A549 (cell line): ENCODE results near the gene TSR3. TPM values are rescaled to one million over a fixed set of nuclear protein-coding genes. Genes with fewer than 3 reads are reported as not detected.

ENCODE experiments used
- ATAC-seq, 2 experiments: fragments of 200-7000 bp in 1 of 2; fragments of >200 bp in 1 of 2; cut with Nextera tagmentation in 1 of 2; cut with Tn5 transposase in 1 of 2; 3 replicates each; pipeline versions ENCODE4 v1.8.0 to v1.9.1; 2018 to 2020; ENCODE audit warnings: mild to moderate bottlenecking in 1 of 2, moderate library complexity in 1 of 2
- CTCF ChIA-PET: fragments of 300-600 bp; sonication (Branson Sonifier 250); formaldehyde crosslinking; extraction: SDS; loops from one replicate; lab custom pipeline; 2021; ENCODE audit warnings: antibody characterized with exemption, inconsistent platforms; lab: Yijun Ruan, JAX
- POLR2A ChIA-PET: fragments of 350-600 bp; formaldehyde crosslinking; extraction: SDS; loops from one replicate; lab custom pipeline; 2021; ENCODE audit warnings: antibody characterized with exemption, inconsistent platforms; lab: Yijun Ruan, JAX
- DNase-seq, 2 experiments: peaks; one replicate each; pipeline versions ENCODE4 v3.0.0 to v3.0.0-alpha.2; 2011 to 2016; ENCODE audit warnings: low read depth in 1 of 2, low spot score in 1 of 2
- FAIRE-seq: peaks from 2 replicates; lab custom pipeline; 2011; peaks lifted over from hg19 to GRCh38; lab: Jason Lieb, UNC
- H3K27ac ChIP-seq, 2 experiments: fragments of >200 bp; sonication (Bioruptor Twin); formaldehyde crosslinking; 3 replicates each; pipeline ENCODE4 v1.5.1; 2016 to 2017
- H3K4me1 ChIP-seq: fragments of >200 bp; sonication (Bioruptor Twin); formaldehyde crosslinking; 3 replicates; pipeline ENCODE4 v1.6.1; 2016
- H3K4me2 ChIP-seq: fragments of >200 bp; sonication (Bioruptor Twin); formaldehyde crosslinking; 3 replicates; pipeline ENCODE4 v1.6.1; 2016
- H3K4me3 ChIP-seq: fragments of >200 bp; sonication (Bioruptor Twin); formaldehyde crosslinking; 3 replicates; pipeline ENCODE4 v1.5.1; 2016
- H3K9me3 ChIP-seq: fragments of >200 bp; sonication (Bioruptor Twin); formaldehyde crosslinking; 3 replicates; pipeline ENCODE4 v1.6.1; 2016
- CBX2 ChIP-seq: fragments of 200-600 bp; sonication (generic); IDR thresholded peaks from 2 replicates; pipeline ENCODE4 v1.6.1; 2016; ENCODE audit warnings: low read depth, mild to moderate bottlenecking, borderline replicate concordance
- CBX8 ChIP-seq: fragments of 200-600 bp; sonication (generic); IDR thresholded peaks from 2 replicates; pipeline ENCODE4 v1.6.1; 2016
- EHF ChIP-seq: fragments of 250-450 bp; sonication (Bioruptor Pico); IDR thresholded peaks from 2 replicates; pipeline ENCODE4 v1.5.0; 2020; ENCODE audit warnings: mild to moderate bottlenecking
- EHMT2 ChIP-seq: fragments of 200-600 bp; sonication (generic); IDR thresholded peaks from 2 replicates; pipeline ENCODE4 v1.6.1; 2016; ENCODE audit warnings: antibody characterized with exemption, low read depth, mild to moderate bottlenecking, moderate library complexity
- EP300 ChIP-seq, 2 experiments: fragments of >200 bp; sonication (Bioruptor Twin); formaldehyde crosslinking; IDR thresholded peaks; 2 replicates in 1 of 2; 3 replicates in 1 of 2; pipeline ENCODE4 v1.6.1; 2016 to 2017
- ESRRA ChIP-seq: fragments of 150-350 bp; IDR thresholded peaks from 2 replicates; pipeline ENCODE4 v1.6.1; 2014; ENCODE audit warnings: mild to moderate bottlenecking, low read length, borderline replicate concordance
- FOSL2 ChIP-seq, 2 experiments: fragments of 450-650 bp in 1 of 2; fragments of >200 bp in 1 of 2; sonication (Bioruptor Twin) in 1 of 2; formaldehyde crosslinking; IDR thresholded peaks; 2 replicates each; pipeline versions ENCODE4 v1.5.0 to v1.6.1; 2016 to 2020; ENCODE audit warnings: mild to moderate bottlenecking in 1 of 2, moderate library complexity in 1 of 2
- FOXS1 ChIP-seq: fragments of 250-450 bp; sonication (Bioruptor Pico); IDR thresholded peaks from 2 replicates; pipeline ENCODE4 v1.5.0; 2020; ENCODE audit warnings: mild to moderate bottlenecking, moderate library complexity
- GATA3 ChIP-seq: IDR thresholded peaks from 2 replicates; pipeline ENCODE4 v1.6.1; 2012; ENCODE audit warnings: borderline replicate concordance
- HDAC2 ChIP-seq: fragments of 200-600 bp; sonication (generic); IDR thresholded peaks from 2 replicates; pipeline ENCODE4 v1.6.1; 2016
- HEYL ChIP-seq: fragments of 250-450 bp; sonication (Bioruptor Pico); IDR thresholded peaks from 2 replicates; pipeline ENCODE4 v1.8.0; 2021; ENCODE audit warnings: mild to moderate bottlenecking, moderate library complexity
- HOXA7 ChIP-seq: fragments of 250-450 bp; sonication (Bioruptor Pico); IDR thresholded peaks from 2 replicates; pipeline ENCODE4 v1.5.0; 2020; ENCODE audit warnings: mild to moderate bottlenecking, moderate library complexity
- HOXB13 ChIP-seq: fragments of 250-450 bp; sonication (Bioruptor Pico); IDR thresholded peaks from 2 replicates; pipeline ENCODE4 v1.5.0; 2020; ENCODE audit warnings: low read depth, mild to moderate bottlenecking, moderate library complexity
- HOXB5 ChIP-seq: fragments of 250-450 bp; sonication (Bioruptor Pico); IDR thresholded peaks from 2 replicates; pipeline ENCODE4 v1.5.0; 2020; ENCODE audit warnings: mild to moderate bottlenecking, moderate library complexity
- JUNB ChIP-seq: fragments of >200 bp; sonication (Bioruptor Twin); formaldehyde crosslinking; IDR thresholded peaks from 2 replicates; pipeline ENCODE4 v1.6.1; 2016
- KDM5A ChIP-seq: fragments of 200-600 bp; sonication (generic); IDR thresholded peaks from 2 replicates; pipeline ENCODE4 v1.6.1; 2016; ENCODE audit warnings: antibody characterized with exemption, mild to moderate bottlenecking
- MAFK ChIP-seq: fragments of 450-650 bp; IDR thresholded peaks from 2 replicates; pipeline ENCODE4 v1.6.1; 2014; ENCODE audit not compliant: partially characterized antibody
- MYC ChIP-seq: IDR thresholded peaks from 2 replicates; pipeline ENCODE4 v1.6.1; 2012; ENCODE audit warnings: mild to moderate bottlenecking, inconsistent platforms, low read length, improper control_type of control experiment, borderline replicate concordance
- NFE2L2 ChIP-seq: fragments of 150-350 bp; conservative IDR thresholded peaks from 2 replicates; pipeline ENCODE4 v1.6.1; 2014; ENCODE audit warnings: low read length
- NPAS2 ChIP-seq: fragments of 250-450 bp; sonication (Bioruptor Pico); IDR thresholded peaks from 2 replicates; pipeline ENCODE4 v1.8.0; 2022; ENCODE audit warnings: mild to moderate bottlenecking, moderate library complexity, borderline replicate concordance
- PHF8 ChIP-seq: fragments of 200-600 bp; sonication (generic); IDR thresholded peaks from 2 replicates; pipeline ENCODE4 v1.6.1; 2016; ENCODE audit warnings: low read depth, mild to moderate bottlenecking, antibody characterized with exemption, moderate library complexity, borderline replicate concordance
- POLR2AphosphoS2 ChIP-seq: conservative IDR thresholded peaks from 2 replicates; pipeline ENCODE4 v1.6.1; 2012; ENCODE audit warnings: low read length, improper control_type of control experiment, inconsistent platforms
- RAD21 ChIP-seq, 2 experiments: fragments of >200 bp in 1 of 2; sonication (Bioruptor Twin) in 1 of 2; formaldehyde crosslinking in 1 of 2; IDR thresholded peaks in 1 of 2; conservative IDR thresholded peaks in 1 of 2; 2 replicates in 1 of 2; 3 replicates in 1 of 2; pipeline ENCODE4 v1.6.1; 2012 to 2018; ENCODE audit warnings: inconsistent platforms in 1 of 2
- REST ChIP-seq: fragments of 200-600 bp; sonication (generic); IDR thresholded peaks from 2 replicates; pipeline ENCODE4 v1.6.1; 2016; ENCODE audit warnings: antibody characterized with exemption, mild to moderate bottlenecking, moderate library complexity
- SREBF2 ChIP-seq: fragments of 450-650 bp; IDR thresholded peaks from 2 replicates; pipeline ENCODE4 v1.6.1; 2014; ENCODE audit warnings: mild to moderate bottlenecking, moderate library complexity
- USF2 ChIP-seq: fragments of 450-650 bp; IDR thresholded peaks from 2 replicates; pipeline ENCODE4 v1.6.1; 2014; ENCODE audit warnings: antibody characterized with exemption
- ZNF302 ChIP-seq: fragments of 250-450 bp; sonication (Bioruptor Pico); IDR thresholded peaks from 2 replicates; pipeline ENCODE4 v1.9.0; 2021; ENCODE audit warnings: inconsistent platforms, mild to moderate bottlenecking, moderate library complexity
- ZSCAN20 ChIP-seq: fragments of 250-450 bp; sonication (Bioruptor Pico); IDR thresholded peaks from 2 replicates; pipeline ENCODE4 v1.8.0; 2022; ENCODE audit warnings: mild to moderate bottlenecking, moderate library complexity
- WGBS: methylation state at CpG from one replicate; pipeline ENCODE4 v1.1.6; 2017; ENCODE audit errors: missing lambda C conversion rate; 5-methylcytosine and 5-hydroxymethylcytosine counted together
- polyA plus RNA-seq, 4 experiments: library from polyadenylated mRNA; depleted of rRNA in 3 of 4; stranded (reverse); fragments of >200 nt; fragmentation: RNase III in 1 of 4; extraction: RNeasy Plus Mini Kit Qiagen cat#74134 plus additional on column Dnase treatment in 1 of 4; gene quantifications; 2 replicates in 3 of 4; 3 replicates in 1 of 4; pipeline ENCODE4 v1.2.3, GENCODE V29; 2011 to 2017
- TF ChIP-seq, protein P1 (sequence below): fragments of >200 bp; sonication (Bioruptor Twin); formaldehyde crosslinking; IDR thresholded peaks from 3 replicates; pipeline ENCODE4 v1.6.1; 2016
- TF ChIP-seq, protein P2 (sequence below): fragments of >200 bp; sonication (Bioruptor Twin); formaldehyde crosslinking; IDR thresholded peaks from 2 replicates; pipeline ENCODE4 v1.6.1; 2016

Gene TSR3
- polyA plus RNA-seq, 2 of the 4 experiments (the other 2 are of a cell fraction), result 32.6 to 52.3 TPM

- ChIA-PET CTCF (interaction anchor here (0.9 to 3.0 kb wide), 3 partner anchors 12 to 19 kb away, joined by 4 to 17 read pairs (median 6); no protein-coding TSS in a partner anchor), POLR2A (no interaction called here)
- no peaks in the 10 kb centered on the region for H3K9me3 ChIP-seq
- no peak overlapping the region for H3K27ac ChIP-seq
- no peak overlapping the region for H3K4me3 ChIP-seq
- no peak for TF ChIP-seq JUNB
- TF ChIP-seq NPAS2 (CRISPR knock-in tag), result no peak
- TF ChIP-seq NFE2L2, result no peak
- no peak for TF ChIP-seq MAFK
- no peak for TF ChIP-seq GATA3
- TF ChIP-seq HEYL, result no peak
- TF ChIP-seq KDM5A, result no peak
- TF ChIP-seq HOXB13, result no peak
- no peak for TF ChIP-seq EHMT2
- TF ChIP-seq HOXB5 (CRISPR knock-in tag), result no peak
- TF ChIP-seq ZSCAN20 (CRISPR knock-in tag), result no peak
- TF ChIP-seq MYC, result no peak
- no peak for TF ChIP-seq EHF
- TF ChIP-seq ESRRA, result no peak
- no peak for TF ChIP-seq HDAC2
- no peak for TF ChIP-seq ZNF302 (CRISPR knock-in tag)
- no peak for TF ChIP-seq POLR2AphosphoS2
- TF ChIP-seq, protein P1, sequence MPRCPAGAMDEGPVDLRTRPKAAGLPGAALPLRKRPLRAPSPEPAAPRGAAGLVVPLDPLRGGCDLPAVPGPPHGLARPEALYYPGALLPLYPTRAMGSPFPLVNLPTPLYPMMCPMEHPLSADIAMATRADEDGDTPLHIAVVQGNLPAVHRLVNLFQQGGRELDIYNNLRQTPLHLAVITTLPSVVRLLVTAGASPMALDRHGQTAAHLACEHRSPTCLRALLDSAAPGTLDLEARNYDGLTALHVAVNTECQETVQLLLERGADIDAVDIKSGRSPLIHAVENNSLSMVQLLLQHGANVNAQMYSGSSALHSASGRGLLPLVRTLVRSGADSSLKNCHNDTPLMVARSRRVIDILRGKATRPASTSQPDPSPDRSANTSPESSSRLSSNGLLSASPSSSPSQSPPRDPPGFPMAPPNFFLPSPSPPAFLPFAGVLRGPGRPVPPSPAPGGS, result no peak
- no peak for TF ChIP-seq FOSL2 (IDR thresholded peaks at IDR 0.05)
- no peak for TF ChIP-seq FOSL2 (CRISPR knock-in tag; IDR thresholded peaks at IDR 0.05)
- H3K4me1 ChIP-seq, result no peaks in the 10 kb centered on the region
- DNase-seq, result no peak
- no peak overlapping the region for H3K4me2 ChIP-seq
- no peak for FAIRE-seq
- no peak for ATAC-seq
- WGBS, result 87% methylated on average over 9 of the region's 9 CpGs
These were observed 33.5 kb downstream of the TSR3 start for GRCh38 chr16:1318268-1318545.

GRCh38 chr16:1317479-1318267 lies 34.0 kb downstream of the TSR3 start:
- POLR2A ChIA-PET, result no interaction called here
- Histone ChIP-seq H3K4me3 (no peak overlapping the region), H3K4me2 (no peak overlapping the region), H3K27ac (no peak overlapping the region), H3K9me3 (no peaks in the 10 kb centered on the region), H3K4me1 (no peaks in the 10 kb centered on the region; the same call in 2 of the 3 replicates)
- WGBS, result 95% methylated on average over 27 of the region's 32 CpGs
- no peak for DNase-seq
- no peak for FAIRE-seq
- TF ChIP-seq USF2 (no peak), PHF8 (no peak), FOXS1 (CRISPR knock-in tag) (no peak), EHMT2 (no peak), SREBF2 (no peak), EHF (no peak), ESRRA (no peak), REST (no peak), CBX2 (no peak), RAD21 (conservative IDR thresholded peaks at IDR 0.05 in 1 of 2, IDR thresholded peaks at IDR 0.05 in 1 of 2) (no peak), HDAC2 (no peak), HOXA7 (CRISPR knock-in tag) (no peak), NFE2L2 (no peak), NPAS2 (CRISPR knock-in tag) (no peak), EP300 (IDR thresholded peaks at IDR 0.05) (no peak), CBX8 (no peak)
- TF ChIP-seq, protein P2, sequence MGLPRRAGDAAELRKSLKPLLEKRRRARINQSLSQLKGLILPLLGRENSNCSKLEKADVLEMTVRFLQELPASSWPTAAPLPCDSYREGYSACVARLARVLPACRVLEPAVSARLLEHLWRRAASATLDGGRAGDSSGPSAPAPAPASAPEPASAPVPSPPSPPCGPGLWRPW, result no peak
- CTCF ChIA-PET, result interaction anchor here (0.7 to 3.0 kb wide), 7 partner anchors 13 to 658 kb away, joined by 3 to 17 read pairs (median 6); no protein-coding TSS in a partner anchor
- no peak for ATAC-seq
